Fibroblast of mammary gland (primary cell): ENCODE results near the gene RAB28.
A peak's percentile ranks its signal among the peaks of the same experiment; 100 is the strongest.

Experiments used
- DNase-seq: peaks from one replicate; pipeline ENCODE4 v3.0.0-alpha.2; 2010; ENCODE audit warnings: low read depth
- H3K4me3 ChIP-seq: 2 replicates; pipeline ENCODE4 v1.5.1; 2011; ENCODE audit warnings: low read depth, mild to moderate bottlenecking, low read length, moderate library complexity; ENCODE audit not compliant: control insufficient read depth
- CTCF ChIP-seq: conservative IDR thresholded peaks from 2 replicates; pipeline ENCODE4 v1.5.1; 2011; ENCODE audit warnings: low read depth, low read length, inconsistent platforms; ENCODE audit not compliant: control insufficient read depth, insufficient read depth

The RAB28 gene

GRCh38 chr4:13484122-13484748, at the start of gene RAB28:
Gene RAB28 (minus strand): TSS chr4:13484340.
- H3K4me3 ChIP-seq, result peak within 1 kb of the TSS; percentile 74
- DNase-seq, result peak; percentile 92
- no peak for TF ChIP-seq CTCF

- no peak for DNase-seq
- H3K4me3 ChIP-seq, result no peak overlapping the region
- no peak for TF ChIP-seq CTCF
Measured at GRCh38 chr4:13531625-13531998, 47.5 kb upstream of the RAB28 start.

GRCh38 chr4:13530823-13531624, 46.9 kb upstream of the RAB28 start:
- DNase-seq, result no peak
- TF ChIP-seq CTCF, result no peak
- H3K4me3 ChIP-seq, result no peak overlapping the region

- no peak for DNase-seq
- no peak overlapping the region for H3K4me3 ChIP-seq
- no peak for TF ChIP-seq CTCF
Measured at GRCh38 chr4:13529128-13529919, 45.2 kb upstream of the RAB28 start.

- TF ChIP-seq CTCF, result no peak
- H3K4me3 ChIP-seq, result no peak overlapping the region
- no peak for DNase-seq
Measured at GRCh38 chr4:13528821-13529127, 44.6 kb upstream of the RAB28 start.

- no peak overlapping the region for H3K4me3 ChIP-seq
- DNase-seq, result no peak
- no peak for TF ChIP-seq CTCF
Measured at GRCh38 chr4:13527981-13528820, 44.1 kb upstream of the RAB28 start.
